PC-3 (cell line): Measurements from ENCODE around the gene HENMT1. TPM values are rescaled to one million over a fixed set of nuclear protein-coding genes. Genes with fewer than 3 reads are reported as not detected.

Source experiments
- ATAC-seq: fragments of 200-7000 bp; cut with Tn5 transposase; 2 replicates; pipeline ENCODE4 v1.9.1; 2020; ENCODE audit warnings: mild to moderate bottlenecking, moderate library complexity
- BruUV-seq: library from RNA; stranded (reverse); fragments of 400-500 nt; replicated peaks from 2 replicates; lab custom pipeline; 2021; lab: Mats Ljungman, UMichigan
- CTCF ChIA-PET: fragments of 300-600 bp; sonication (Branson Sonifier 250); formaldehyde crosslinking; loops from one replicate; lab custom pipeline; 2022; ENCODE audit warnings: antibody characterized with exemption; lab: Charles Lee
- POLR2A ChIA-PET: fragments of 300-600 bp; sonication (Branson Sonifier 250); formaldehyde crosslinking; loops from one replicate; lab custom pipeline; 2022; ENCODE audit warnings: antibody characterized with exemption; ENCODE audit not compliant: unreplicated experiment; lab: Charles Lee
- DNase-seq: peaks from one replicate; pipeline ENCODE4 v3.0.0-alpha.2; 2015
- H2AFZ ChIP-seq: fragments of 300-600 bp; sonication (generic); 2 replicates; pipeline ENCODE4 v1.6.0; 2016; ENCODE audit warnings: antibody characterized with exemption, low read length
- H3F3A ChIP-seq: fragments of 300-600 bp; sonication (generic); one replicate; pipeline ENCODE4 v1.6.0; 2017; ENCODE audit warnings: antibody characterized with exemption, low read length, control low read depth, mild to moderate bottlenecking; ENCODE audit not compliant: unreplicated experiment
- H3K27ac ChIP-seq: fragments of 300-600 bp; sonication (generic); 2 replicates; pipeline ENCODE4 v1.5.1; 2016; ENCODE audit warnings: mild to moderate bottlenecking, low read length
- H3K27me3 ChIP-seq: fragments of 300-600 bp; sonication (generic); 2 replicates; pipeline ENCODE4 v1.6.1; 2016; ENCODE audit warnings: low read length, mixed read lengths
- H3K36me3 ChIP-seq: fragments of 300-600 bp; sonication (generic); 2 replicates; pipeline ENCODE4 v1.6.1; 2016; ENCODE audit warnings: low read depth, mixed run types, low read length, mixed read lengths
- H3K4me1 ChIP-seq: fragments of 300-600 bp; sonication (generic); 2 replicates; pipeline ENCODE4 v1.5.1; 2016; ENCODE audit warnings: low read length; ENCODE audit not compliant: insufficient read depth
- H3K4me2 ChIP-seq: fragments of 300-600 bp; sonication (generic); 2 replicates; pipeline ENCODE4 v1.6.0; 2016; ENCODE audit warnings: low read length
- H3K4me3 ChIP-seq: fragments of 300-600 bp; sonication (generic); 2 replicates; pipeline ENCODE4 v1.5.1; 2016; ENCODE audit warnings: mild to moderate bottlenecking, low read length, mixed read lengths
- H3K79me2 ChIP-seq: fragments of 300-600 bp; sonication (generic); 2 replicates; pipeline ENCODE4 v1.6.1; 2017; ENCODE audit warnings: low read length, mixed read lengths
- H3K9ac ChIP-seq: fragments of 300-600 bp; sonication (generic); 2 replicates; pipeline ENCODE4 v1.6.0; 2016; ENCODE audit warnings: mild to moderate bottlenecking, low read length
- H3K9me2 ChIP-seq: fragments of 300-600 bp; sonication (generic); replicated peaks from 2 replicates; pipeline ENCODE4 v1.6.1; 2016; ENCODE audit warnings: mixed run types, low read length, mixed read lengths
- H3K9me3 ChIP-seq: fragments of 300-600 bp; sonication (generic); 2 replicates; pipeline ENCODE4 v1.6.1; 2016; ENCODE audit warnings: low read length, mixed read lengths
- H4K20me1 ChIP-seq: fragments of 300-600 bp; sonication (generic); 2 replicates; pipeline ENCODE4 v1.6.1; 2016; ENCODE audit warnings: low read length, mixed read lengths
- CTCF ChIP-seq: fragments of 300-600 bp; sonication (generic); conservative IDR thresholded peaks from 2 replicates; pipeline ENCODE4 v1.5.1; 2017; ENCODE audit warnings: antibody characterized with exemption, low read depth, mild to moderate bottlenecking, low read length
- EZH2 ChIP-seq: fragments of 300-600 bp; sonication (generic); IDR thresholded peaks from one replicate; pipeline ENCODE4 v1.6.1; 2017; ENCODE audit warnings: antibody characterized with exemption, mild to moderate bottlenecking, low read length; ENCODE audit not compliant: unreplicated experiment
- EZH2phosphoT487 ChIP-seq: fragments of 300-600 bp; sonication (generic); IDR thresholded peaks from 2 replicates; pipeline ENCODE4 v1.6.1; 2018; ENCODE audit warnings: mild to moderate bottlenecking, antibody characterized with exemption, low read length, borderline replicate concordance
- intact Hi-C: fragments of 100-400 bp; cut with micrococcal nuclease; formaldehyde crosslinking; loops from 2 replicates; pipeline ENCODE4 v1.9.0; 2023
- total RNA-seq: library from RNA; depleted of rRNA; stranded (reverse); fragments of >200 nt; gene quantifications from 2 replicates; pipeline ENCODE4 v1.2.3, GENCODE V29; 2014

The HENMT1 gene
- total RNA-seq, 1 experiment from 2014 or later, result 1.3 TPM

- H3K9me3 ChIP-seq, result no peaks in the 10 kb centered on the region
- BruUV-seq, result TSS peak; percentile 88
- peaks cover 16% of the 10 kb centered on the region for H3K36me3 ChIP-seq
- no peaks in the 10 kb centered on the region for H3K27me3 ChIP-seq
- CTCF ChIA-PET, result interaction anchor here (0.6 to 1.0 kb wide), 4 partner anchors 8 to 137 kb away, joined by 3 read pairs; partner anchors contain the start of gene EEIG2
- POLR2A ChIA-PET, result interaction anchor here (0.6 kb wide), 2 partner anchors 110 to 475 kb away, joined by 3 read pairs; no protein-coding TSS in a partner anchor
- intact Hi-C loops, result loop anchor here (5.0 kb wide), 2 partner anchors 186 to 206 kb away; partner anchors contain the start of gene GPSM2
- H3K9me2 ChIP-seq, result no peaks in the 10 kb centered on the region
- DNase-seq (no peak), ATAC-seq (peak; percentile 9)
- peak overlapping the region; percentile 96 for H2AFZ ChIP-seq
- H3K79me2 ChIP-seq, result peaks cover 55% of the 10 kb centered on the region
- peaks cover 17% of the 10 kb centered on the region for H3K4me1 ChIP-seq
- H4K20me1 ChIP-seq, result peaks cover 34% of the 10 kb centered on the region
- peak overlapping the region; percentile 97 for H3K4me2 ChIP-seq
- H3K27ac ChIP-seq, result peak overlapping the region; percentile 82
- no peaks in the 10 kb centered on the region for H3F3A ChIP-seq
- peak overlapping the region; percentile 96 for H3K9ac ChIP-seq
- peak overlapping the region; percentile 100 for H3K4me3 ChIP-seq
- TF ChIP-seq EZH2phosphoT487, result no peak
- no peak for TF ChIP-seq EZH2
- no peak for TF ChIP-seq CTCF
These were observed 30.4 kb upstream of the HENMT1 start for GRCh38 chr1:108691128-108691941.

- Histone ChIP-seq H2AFZ (no peak overlapping the region), H3K9me2 (no peaks in the 10 kb centered on the region), H3F3A (no peaks in the 10 kb centered on the region), H3K36me3 (no peaks in the 10 kb centered on the region), H3K27ac (no peak overlapping the region), H3K79me2 (peaks cover 10% of the 10 kb centered on the region), H3K9ac (no peak overlapping the region), H3K4me1 (peaks cover 8% of the 10 kb centered on the region), H3K9me3 (no peaks in the 10 kb centered on the region), H3K27me3 (no peaks in the 10 kb centered on the region), H3K4me3 (no peak overlapping the region), H3K4me2 (no peak overlapping the region), H4K20me1 (no peaks in the 10 kb centered on the region)
- intact Hi-C loops, result no loop called here
- ChIA-PET POLR2A (no interaction called here), CTCF (no interaction called here)
- ATAC-seq (no peak), DNase-seq (no peak)
- TF ChIP-seq EZH2 (no peak), CTCF (no peak), EZH2phosphoT487 (no peak)
- no TSS peak for BruUV-seq
These were observed 25.9 kb upstream of the HENMT1 start for GRCh38 chr1:108686614-108687313.
